ENCODE data around the gene NADK2. TPM values are rescaled to one million over a fixed set of nuclear protein-coding genes. Genes with fewer than 3 reads are reported as not detected.

Gene NADK2
- total and polyA plus RNA-seq, 9 of the 15 experiments (the other 6 are each of a cell fraction or from before 2014, with no cell fraction given) = 10.6 to 41.0 (median 24.0) TPM

DNA sequence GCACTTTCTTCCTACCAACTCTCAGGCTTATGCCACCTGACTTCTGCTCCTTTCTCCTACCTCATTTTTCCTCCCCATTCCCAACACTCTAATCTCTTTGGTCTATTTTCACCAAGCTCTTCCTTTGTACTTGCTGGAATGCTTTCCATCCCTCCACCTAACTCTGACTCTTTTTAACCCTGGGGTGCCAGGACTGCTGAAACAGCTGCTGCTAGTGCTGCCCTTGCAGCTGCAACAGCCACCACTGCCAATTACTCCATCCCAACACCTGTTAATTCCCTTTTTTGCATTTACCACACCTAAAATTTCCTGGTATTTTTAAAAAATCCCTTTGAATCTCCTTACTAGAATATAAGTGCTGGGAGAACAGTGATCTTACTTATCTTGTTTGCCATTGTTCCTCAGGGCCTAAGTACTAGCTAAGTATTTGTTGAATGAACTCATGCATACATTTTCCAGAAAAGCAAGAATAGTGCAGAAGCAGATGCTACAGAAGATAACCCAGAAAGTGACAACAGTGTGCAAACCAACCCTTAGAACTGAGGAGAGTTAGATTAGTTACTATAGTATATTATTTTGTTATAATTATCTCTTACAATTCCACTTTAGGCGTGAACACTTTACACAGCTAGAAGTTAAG lies 11.5 kb downstream of the NADK2 start:
- Histone ChIP-seq H3K9ac (ENCODE audit: insufficient read depth in 1 of 2, low read depth in 2 of 2, low read length in 2 of 2) (no peak overlapping the region), H3K4me1 (replicated peaks in 1 of 2; ENCODE audit: control insufficient read depth in 2 of 2, insufficient read depth in 2 of 2, low read length in 2 of 2) (peaks cover 8 to 14% of the 10 kb centered on the region in 2 experiments; a peak in 4 of 5 replicates), H3K36me3 (ENCODE audit: control insufficient read depth, insufficient read depth, low read length) (peaks cover 10% of the 10 kb centered on the region; the same call in 1 of the 3 replicates), H3K4me2 (ENCODE audit: insufficient read depth, low read length) (no peak overlapping the region), H3K4me3 (no peak overlapping the region), H3K27me3 (ENCODE audit: control insufficient read depth in 2 of 2, insufficient read depth in 2 of 2, low read length in 2 of 2) (no peaks in the 10 kb centered on the region), H3K9me1 (ENCODE audit: control insufficient read depth, insufficient read depth, low read length) (no peaks in the 10 kb centered on the region), H3K27ac (ENCODE audit: extremely low read depth, low read depth, low read length) (no peak overlapping the region), H3K9me3 (replicated peaks; ENCODE audit: control insufficient read depth, insufficient read depth, low read depth, low read length) (no peaks in the 10 kb centered on the region), H4K20me1 (replicated peaks; ENCODE audit: control insufficient read depth, insufficient read depth, low read length) (no peaks in the 10 kb centered on the region), H3K79me2 (ENCODE audit: control insufficient read depth, insufficient read depth, low read length) (peaks cover 33% of the 10 kb centered on the region), H2AFZ (ENCODE audit: low read depth, low read length) (no peak overlapping the region)
- ChIA-PET CTCF (ENCODE audit: low intra/inter-chr PET ratio) (no interaction called here), POLR2A (interaction anchor here (0.5 to 8.1 kb wide), 6 partner anchors 8 to 1357 kb away, joined by 3 to 71 read pairs (median 4); partner anchors contain the start of gene NADK2)
- in situ Hi-C loops (cut with MboI) = no loop called here
- BruUV-seq (replicated peaks) = no TSS peak
- ATAC-seq = peak; percentile 68
- intact Hi-C loops (cut with micrococcal nuclease) = loop anchor here (10.0 kb wide), 1 partner anchor 645 kb away; the partner anchor contains the start of gene NIPBL
- FAIRE-seq = no peak
- TF ChIP-seq SRSF9 (IDR thresholded peaks at IDR 0.05; ENCODE audit: borderline replicate concordance, low read depth, low read length) = no peak
- no peak for TF ChIP-seq SIN3A (IDR thresholded peaks at IDR 0.05; ENCODE audit: borderline replicate concordance in 2 of 2, control insufficient read depth in 1 of 2, low read depth in 2 of 2, low read length in 2 of 2)
- TF ChIP-seq TFAM (CRISPR knock-in tag; conservative IDR thresholded peaks at IDR 0.05) = no peak
- peak; percentile 76 for TF ChIP-seq GATA2 (CRISPR knock-in tag; IDR thresholded peaks at IDR 0.05)
- TF ChIP-seq TCF3 (CRISPR knock-in tag; IDR thresholded peaks at IDR 0.05) = peak; percentile 40
- TF ChIP-seq BRD4 (IDR thresholded peaks at IDR 0.05) = no peak
- TF ChIP-seq U2AF1 (optimal IDR thresholded peaks at IDR 0.05; ENCODE audit: low read depth, low read length) = no peak
- no peak for TF ChIP-seq HDAC1 (IDR thresholded peaks at IDR 0.05)
- TF ChIP-seq CBFA2T3 (IDR thresholded peaks at IDR 0.05) = peak; percentile 45
- TF ChIP-seq SOX6 (IDR thresholded peaks at IDR 0.05) = peak; percentile 89
- TF ChIP-seq, protein P1, sequence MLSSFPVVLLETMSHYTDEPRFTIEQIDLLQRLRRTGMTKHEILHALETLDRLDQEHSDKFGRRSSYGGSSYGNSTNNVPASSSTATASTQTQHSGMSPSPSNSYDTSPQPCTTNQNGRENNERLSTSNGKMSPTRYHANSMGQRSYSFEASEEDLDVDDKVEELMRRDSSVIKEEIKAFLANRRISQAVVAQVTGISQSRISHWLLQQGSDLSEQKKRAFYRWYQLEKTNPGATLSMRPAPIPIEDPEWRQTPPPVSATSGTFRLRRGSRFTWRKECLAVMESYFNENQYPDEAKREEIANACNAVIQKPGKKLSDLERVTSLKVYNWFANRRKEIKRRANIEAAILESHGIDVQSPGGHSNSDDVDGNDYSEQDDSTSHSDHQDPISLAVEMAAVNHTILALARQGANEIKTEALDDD (IDR thresholded peaks at IDR 0.05) = peak; percentile 50; the same call in 1 of the 2 replicates
- TF ChIP-seq SIN3B (IDR thresholded peaks at IDR 0.05; ENCODE audit: low read depth) = no peak
- peak; percentile 61 for TF ChIP-seq TAL1 (IDR thresholded peaks at IDR 0.05)
- peak; percentile 52; the same call in 1 of the 2 replicates for TF ChIP-seq ARID1B (IDR thresholded peaks at IDR 0.05)
- no peak for TF ChIP-seq ZNF224 (CRISPR knock-in tag; IDR thresholded peaks at IDR 0.05)
- no peak for TF ChIP-seq ZNF79 (CRISPR knock-in tag; IDR thresholded peaks at IDR 0.05; ENCODE audit: low read depth)
- TF ChIP-seq PTBP1 (IDR thresholded peaks at IDR 0.05; ENCODE audit: low read depth, low read length) = no peak
- TF ChIP-seq RFX7 (CRISPR knock-in tag; IDR thresholded peaks at IDR 0.05) = no peak
- TF ChIP-seq NBN (IDR thresholded peaks at IDR 0.05; ENCODE audit: low read depth) = no peak
- TF ChIP-seq TBP (optimal IDR thresholded peaks at IDR 0.05; ENCODE audit: low read depth, low read length) = no peak
- no peak for TF ChIP-seq TAF9B (IDR thresholded peaks at IDR 0.05; ENCODE audit: partially characterized antibody)
- peak in 1 of 4 experiments; percentile 40 for DNase-seq (ENCODE audit: extremely low read depth in 1 of 4, low spot score in 3 of 4)
- 36% methylated on average over 1 of the region's 1 CpG for WGBS (ENCODE audit: insufficient coverage, low coverage, missing lambda C conversion rate)

Measured in K562 (cell line).